ENCODE data around the gene SCNN1G.
"Not testable (repeated sequence)": the region's sequence is repeated elsewhere in the genome, so short reads cannot be mapped to it uniquely, and the experiment has no call there.

Gene SCNN1G

DNA sequence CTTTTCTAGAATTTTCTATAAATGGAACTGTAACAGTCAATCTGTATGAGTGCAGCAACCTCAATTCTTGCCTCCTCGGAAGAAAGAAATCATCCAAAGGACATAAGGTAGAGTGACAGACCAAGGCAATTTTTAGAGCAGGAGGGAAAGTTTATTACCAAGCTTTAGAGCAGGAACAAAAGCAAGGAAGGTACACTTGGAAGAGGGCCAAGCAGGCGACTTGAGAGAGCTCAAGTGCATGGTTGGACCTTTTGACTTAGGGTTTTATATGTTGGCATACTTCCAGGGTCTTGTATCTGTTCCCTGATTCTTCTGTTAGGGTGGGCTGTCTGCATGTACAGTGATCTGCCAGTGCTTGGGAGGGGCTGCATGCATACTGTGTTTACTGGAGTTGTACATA, 50.3 kb downstream of the SCNN1G start:
- no peak overlapping the region for H3K4me3 ChIP-seq (ENCODE audit: low read depth in 1 of 2, low read length in 2 of 2)
- no peak overlapping the region for H3K27ac ChIP-seq (ENCODE audit: low read length)
- H3K27me3 ChIP-seq (ENCODE audit: low read depth, low read length): no peaks in the 10 kb centered on the region
- no peaks in the 10 kb centered on the region for H3K9me3 ChIP-seq (ENCODE audit: control insufficient read depth in 1 of 2, low read length in 2 of 2)
- no peaks in the 10 kb centered on the region for H3K4me1 ChIP-seq (ENCODE audit: control insufficient read depth in 1 of 2, insufficient read depth in 2 of 2, low read length in 2 of 2)
- H3K36me3 ChIP-seq (ENCODE audit: control insufficient read depth in 1 of 2, insufficient read depth in 2 of 2, low read length in 2 of 2): no peaks in the 10 kb centered on the region

DNA sequence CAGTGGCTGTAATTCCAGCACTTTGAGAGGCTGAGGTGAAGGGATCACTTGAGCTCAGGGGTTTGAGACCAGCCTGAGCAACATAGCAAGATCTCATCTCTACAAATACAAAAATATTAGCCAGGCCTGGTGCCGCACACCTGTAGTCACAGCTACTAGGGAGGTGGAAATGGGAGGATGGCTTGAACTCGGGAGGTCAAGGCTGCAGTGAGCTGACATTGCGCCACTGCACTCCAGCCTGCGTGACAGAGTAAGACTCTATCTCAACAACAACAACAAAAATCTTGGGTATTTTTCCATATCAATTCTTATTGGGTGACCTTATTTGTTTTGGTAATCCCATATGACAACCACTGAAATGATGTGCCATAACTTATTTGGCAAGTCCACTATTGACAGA, 52.6 kb downstream of the SCNN1G start:
- H3K36me3 ChIP-seq (ENCODE audit: control insufficient read depth in 1 of 2, insufficient read depth in 2 of 2, low read length in 2 of 2): no peaks in the 10 kb centered on the region

DNA sequence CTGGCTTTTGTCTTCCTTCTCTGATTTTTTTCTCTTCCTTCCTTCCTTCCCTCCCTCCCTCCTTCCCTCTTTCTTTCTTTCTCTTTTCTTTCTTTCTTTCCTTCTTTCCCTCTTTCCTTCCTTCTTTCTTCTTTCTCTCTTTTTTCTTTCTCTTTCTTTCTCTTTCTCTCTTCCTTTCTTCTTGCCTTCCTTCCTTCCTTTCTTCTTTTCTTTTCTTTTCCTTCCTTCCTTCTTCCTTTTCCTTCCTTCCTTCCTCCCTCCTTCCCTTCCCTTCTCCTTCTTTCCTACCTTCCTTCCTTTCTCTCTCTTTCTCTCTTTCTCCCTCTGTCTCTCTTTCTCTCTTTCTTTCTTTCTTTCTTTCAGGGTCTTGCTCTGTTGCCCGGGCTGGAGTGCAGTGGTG, 54.4 kb downstream of the SCNN1G start:
- Histone ChIP-seq H3K27ac (ENCODE audit: low read length) (no peak overlapping the region), H3K36me3 (ENCODE audit: control insufficient read depth in 1 of 2, insufficient read depth in 2 of 2, low read length in 2 of 2) (no peaks in the 10 kb centered on the region), H3K27me3 (ENCODE audit: low read depth, low read length) (no peaks in the 10 kb centered on the region), H3K4me3 (ENCODE audit: low read depth in 1 of 2, low read length in 2 of 2) (no peak overlapping the region), H3K9me3 (ENCODE audit: control insufficient read depth in 1 of 2, low read length in 2 of 2) (no peaks in the 10 kb centered on the region), H3K4me1 (ENCODE audit: control insufficient read depth in 1 of 2, insufficient read depth in 2 of 2, low read length in 2 of 2) (no peaks in the 10 kb centered on the region)

More for the DNA sequence above, 52.6 kb downstream of the SCNN1G start:
- no peak overlapping the region for H3K4me3 ChIP-seq (ENCODE audit: low read depth in 1 of 2, low read length in 2 of 2)
- no peaks in the 10 kb centered on the region for H3K27me3 ChIP-seq (ENCODE audit: low read depth, low read length)
- H3K27ac ChIP-seq (ENCODE audit: low read length): no peak overlapping the region
- no peaks in the 10 kb centered on the region for H3K9me3 ChIP-seq (ENCODE audit: control insufficient read depth in 1 of 2, low read length in 2 of 2)
- no peaks in the 10 kb centered on the region for H3K4me1 ChIP-seq (ENCODE audit: control insufficient read depth in 1 of 2, insufficient read depth in 2 of 2, low read length in 2 of 2)

DNA sequence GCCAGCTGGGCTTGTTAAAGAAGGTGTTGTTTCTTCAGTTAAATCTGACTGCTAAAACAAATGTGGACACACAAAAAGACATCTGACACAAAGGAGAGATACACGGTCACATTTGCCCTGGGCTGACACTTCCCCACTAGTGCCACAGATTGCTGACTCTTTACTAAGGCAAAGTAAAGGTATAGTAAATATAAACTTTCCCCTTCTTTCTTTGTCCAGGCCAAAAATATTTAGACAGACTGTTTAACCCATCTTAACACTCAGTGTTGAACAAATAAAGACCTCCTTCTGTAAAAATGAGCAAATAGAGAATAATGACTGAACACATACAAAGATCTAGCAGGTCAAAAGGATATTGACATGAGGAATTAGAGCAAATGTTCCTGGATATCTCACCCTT, 58.4 kb downstream of the SCNN1G start:
- peaks cover 0 to 15% of the 10 kb centered on the region in 2 donors for H3K9me3 ChIP-seq (ENCODE audit: control insufficient read depth in 1 of 2, low read length in 2 of 2)
- no peaks in the 10 kb centered on the region for H3K27me3 ChIP-seq (ENCODE audit: low read depth, low read length)
- no peak overlapping the region for H3K4me3 ChIP-seq (ENCODE audit: low read depth in 1 of 2, low read length in 2 of 2)
- no peaks in the 10 kb centered on the region for H3K36me3 ChIP-seq (ENCODE audit: control insufficient read depth in 1 of 2, insufficient read depth in 2 of 2, low read length in 2 of 2)
- no peaks in the 10 kb centered on the region for H3K4me1 ChIP-seq (ENCODE audit: control insufficient read depth in 1 of 2, insufficient read depth in 2 of 2, low read length in 2 of 2)
- H3K27ac ChIP-seq (ENCODE audit: low read length): no peak overlapping the region

DNA sequence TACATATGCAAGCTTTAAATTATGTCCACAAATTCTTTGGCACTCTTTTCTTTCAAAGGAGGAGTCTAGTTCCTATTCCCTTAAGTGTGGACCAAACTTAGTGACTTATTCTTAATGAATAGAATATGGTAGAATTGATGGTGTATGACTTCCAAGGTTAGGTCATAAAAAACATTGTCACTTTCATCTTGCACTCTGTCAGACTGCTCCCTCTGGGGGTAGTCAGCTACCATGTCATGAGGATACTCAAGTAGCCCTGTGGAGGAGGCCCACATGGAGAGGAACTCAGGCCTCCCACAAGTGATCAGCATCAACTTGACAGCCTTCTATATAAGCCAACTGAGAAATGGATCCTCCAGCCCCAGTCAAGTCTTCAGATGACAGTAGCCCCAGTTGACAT, 61.6 kb downstream of the SCNN1G start:
- Histone ChIP-seq H3K36me3 (ENCODE audit: control insufficient read depth in 1 of 2, insufficient read depth in 2 of 2, low read length in 2 of 2) (no peaks in the 10 kb centered on the region), H3K27me3 (ENCODE audit: low read depth, low read length) (no peaks in the 10 kb centered on the region), H3K27ac (ENCODE audit: low read length) (no peak overlapping the region), H3K4me1 (ENCODE audit: control insufficient read depth in 1 of 2, insufficient read depth in 2 of 2, low read length in 2 of 2) (no peaks in the 10 kb centered on the region), H3K9me3 (ENCODE audit: control insufficient read depth in 1 of 2, low read length in 2 of 2) (peaks cover 0 to 15% of the 10 kb centered on the region in 2 donors), H3K4me3 (ENCODE audit: low read depth in 1 of 2, low read length in 2 of 2) (no peak overlapping the region)

DNA sequence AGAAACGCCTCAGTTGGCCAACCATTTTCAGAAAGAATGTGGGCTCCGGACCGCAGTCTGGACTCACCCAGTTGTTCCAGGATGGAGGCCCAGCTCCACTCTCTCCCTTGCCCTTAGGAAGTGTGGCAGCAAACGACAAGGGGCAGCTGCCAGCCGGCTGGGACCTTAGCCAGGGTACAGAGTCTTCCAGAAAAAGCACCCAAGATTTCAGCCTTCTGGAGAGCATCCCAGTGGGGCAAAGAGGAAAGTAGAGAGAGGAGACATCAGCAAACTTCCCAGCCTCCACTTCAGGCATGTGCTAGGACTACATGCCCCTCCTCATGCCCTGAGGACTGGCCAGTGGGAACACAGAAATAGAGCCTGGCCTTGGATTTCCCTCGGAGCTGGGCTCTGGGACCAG, 62.7 kb downstream of the SCNN1G start:
- H3K4me1 ChIP-seq (ENCODE audit: control insufficient read depth in 1 of 2, insufficient read depth in 2 of 2, low read length in 2 of 2): no peaks in the 10 kb centered on the region
- no peaks in the 10 kb centered on the region for H3K27me3 ChIP-seq (ENCODE audit: low read depth, low read length)
- peaks cover 0 to 20% of the 10 kb centered on the region in 2 donors for H3K9me3 ChIP-seq (ENCODE audit: control insufficient read depth in 1 of 2, low read length in 2 of 2)
- H3K27ac ChIP-seq (ENCODE audit: low read length): no peak overlapping the region
- H3K4me3 ChIP-seq (ENCODE audit: low read depth in 1 of 2, low read length in 2 of 2): no peak overlapping the region
- H3K36me3 ChIP-seq (ENCODE audit: control insufficient read depth in 1 of 2, insufficient read depth in 2 of 2, low read length in 2 of 2): no peaks in the 10 kb centered on the region

DNA sequence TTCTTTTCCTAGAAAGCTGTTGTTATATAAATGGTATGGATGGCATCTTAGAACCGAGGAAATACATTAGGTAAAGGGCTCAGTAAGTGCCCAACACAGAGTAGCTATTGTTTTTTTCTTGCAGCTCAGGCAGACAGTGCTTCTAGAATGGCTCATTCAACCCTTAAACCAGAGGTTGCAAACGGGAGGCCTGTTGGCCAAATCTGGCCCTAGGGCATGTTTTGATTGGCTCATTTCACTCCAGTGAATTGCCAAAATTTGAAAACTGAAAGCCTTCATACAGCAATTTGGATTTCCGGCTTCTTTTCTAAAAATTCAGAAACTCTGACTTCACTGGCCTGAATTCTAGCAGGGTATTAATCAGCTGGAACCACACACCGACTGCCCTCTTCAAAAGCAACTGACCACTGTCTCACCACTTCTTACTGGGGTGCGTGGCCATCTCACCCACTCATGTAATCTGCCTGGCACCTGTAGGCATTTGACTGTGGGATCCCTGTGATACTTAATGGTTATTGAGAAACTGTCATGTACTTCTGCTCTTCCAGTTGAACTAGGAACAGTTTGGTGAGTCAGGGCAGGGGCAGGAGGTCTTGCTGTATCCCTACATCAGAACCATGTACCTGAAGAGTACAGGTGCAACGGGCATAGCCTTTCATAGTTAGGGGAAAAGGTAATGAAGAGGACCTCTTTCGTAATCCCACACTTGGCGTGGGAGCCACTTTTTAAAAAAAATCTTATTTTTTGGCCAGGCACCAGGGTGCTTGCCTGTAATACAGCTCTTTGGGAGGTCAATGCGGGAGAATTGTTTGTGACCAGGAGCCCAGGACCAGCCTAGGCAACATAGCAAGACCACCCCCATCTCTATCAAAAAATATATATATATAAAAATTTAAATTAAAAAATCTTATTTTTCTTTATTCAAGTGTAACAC, 66.0 kb downstream of the SCNN1G start:
- H3K27ac ChIP-seq (ENCODE audit: low read length): no peak overlapping the region
- no peaks in the 10 kb centered on the region for H3K27me3 ChIP-seq (ENCODE audit: low read depth, low read length)
- no peak overlapping the region for H3K4me3 ChIP-seq (ENCODE audit: low read depth in 1 of 2, low read length in 2 of 2)
- H3K4me1 ChIP-seq (ENCODE audit: control insufficient read depth in 1 of 2, insufficient read depth in 2 of 2, low read length in 2 of 2): no peaks in the 10 kb centered on the region
- H3K36me3 ChIP-seq (ENCODE audit: control insufficient read depth in 1 of 2, insufficient read depth in 2 of 2, low read length in 2 of 2): no peaks in the 10 kb centered on the region
- peaks cover 0 to 17% of the 10 kb centered on the region in 2 donors for H3K9me3 ChIP-seq (ENCODE audit: control insufficient read depth in 1 of 2, low read length in 2 of 2)

DNA sequence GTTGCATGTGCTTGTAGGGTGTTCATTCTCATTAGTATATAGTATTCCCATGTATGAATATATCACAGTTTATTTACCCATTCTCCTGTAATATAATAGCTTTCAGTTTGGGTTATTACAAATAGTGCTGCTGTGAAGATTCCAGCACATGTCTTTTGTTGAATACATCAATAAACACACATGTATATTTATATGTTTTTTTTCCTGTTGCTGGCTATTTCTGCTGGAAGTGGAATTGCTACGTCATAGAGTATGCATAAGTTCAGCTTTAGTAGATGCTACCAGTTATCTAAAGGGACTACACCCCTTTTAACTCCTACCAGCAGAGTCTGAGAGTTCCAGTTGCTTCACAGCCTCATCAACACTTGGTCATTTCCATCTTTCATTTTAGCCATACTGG, 67.3 kb downstream of the SCNN1G start:
- Histone ChIP-seq H3K27me3 (ENCODE audit: low read depth, low read length) (no peaks in the 10 kb centered on the region), H3K4me3 (ENCODE audit: low read depth in 1 of 2, low read length in 2 of 2) (no peak overlapping the region), H3K27ac (ENCODE audit: low read length) (no peak overlapping the region), H3K4me1 (ENCODE audit: control insufficient read depth in 1 of 2, insufficient read depth in 2 of 2, low read length in 2 of 2) (no peaks in the 10 kb centered on the region), H3K9me3 (ENCODE audit: control insufficient read depth in 1 of 2, low read length in 2 of 2) (peaks cover 0 to 9% of the 10 kb centered on the region in 2 donors), H3K36me3 (ENCODE audit: control insufficient read depth in 1 of 2, insufficient read depth in 2 of 2, low read length in 2 of 2) (no peaks in the 10 kb centered on the region)

DNA sequence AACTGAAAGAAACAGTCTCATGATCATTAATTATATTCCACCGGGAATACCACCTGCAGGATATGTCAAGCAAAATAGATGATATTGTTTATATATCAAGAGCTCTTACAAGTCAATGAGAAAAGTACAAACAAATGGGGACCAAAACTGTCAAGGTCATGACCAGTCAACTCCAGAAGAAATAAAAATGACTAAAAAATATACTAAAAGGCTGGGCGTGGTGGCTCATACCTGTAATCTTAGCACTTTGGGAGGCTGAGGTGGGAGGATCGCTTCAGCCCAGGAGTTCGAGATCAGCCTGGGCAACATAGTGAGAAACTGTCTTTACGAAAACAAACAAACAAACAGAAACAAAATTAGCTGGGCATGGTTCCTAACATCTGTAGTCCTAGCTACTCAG, 69.8 kb downstream of the SCNN1G start:
- Histone ChIP-seq H3K4me1 (ENCODE audit: control insufficient read depth in 1 of 2, insufficient read depth in 2 of 2, low read length in 2 of 2) (no peaks in the 10 kb centered on the region), H3K27ac (ENCODE audit: low read length) (no peak overlapping the region), H3K27me3 (ENCODE audit: low read depth, low read length) (no peaks in the 10 kb centered on the region), H3K9me3 (ENCODE audit: control insufficient read depth in 1 of 2, low read length in 2 of 2) (peaks cover 0 to 4% of the 10 kb centered on the region in 2 donors), H3K4me3 (ENCODE audit: low read depth in 1 of 2, low read length in 2 of 2) (no peak overlapping the region), H3K36me3 (ENCODE audit: control insufficient read depth in 1 of 2, insufficient read depth in 2 of 2, low read length in 2 of 2) (no peaks in the 10 kb centered on the region)

DNA sequence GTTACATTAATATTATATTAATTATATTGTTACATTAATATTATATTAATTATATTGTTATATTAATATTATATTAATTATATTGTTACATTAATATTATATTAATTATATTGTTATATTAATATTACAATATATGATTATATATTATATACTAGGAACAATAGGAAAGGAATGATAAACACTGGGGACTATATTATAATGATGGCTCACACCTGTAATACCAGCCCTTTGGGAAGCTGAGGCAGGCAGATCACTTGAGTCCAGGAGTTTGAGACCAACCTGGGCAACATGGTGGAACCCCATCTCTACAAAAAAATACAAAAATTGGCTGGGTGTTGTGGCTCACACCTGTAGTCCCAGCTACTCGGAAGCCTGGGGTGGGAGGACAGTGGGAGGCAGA, 71.1 kb downstream of the SCNN1G start:
- H3K4me1 ChIP-seq (ENCODE audit: control insufficient read depth in 1 of 2, insufficient read depth in 2 of 2, low read length in 2 of 2); H3K9me3 ChIP-seq (ENCODE audit: control insufficient read depth in 1 of 2, low read length in 2 of 2); H3K4me3 ChIP-seq (ENCODE audit: low read depth in 1 of 2, low read length in 2 of 2); H3K36me3 ChIP-seq (ENCODE audit: control insufficient read depth in 1 of 2, insufficient read depth in 2 of 2, low read length in 2 of 2); H3K27ac ChIP-seq (ENCODE audit: low read length); H3K27me3 ChIP-seq (ENCODE audit: low read depth, low read length): not testable (repeated sequence)

DNA sequence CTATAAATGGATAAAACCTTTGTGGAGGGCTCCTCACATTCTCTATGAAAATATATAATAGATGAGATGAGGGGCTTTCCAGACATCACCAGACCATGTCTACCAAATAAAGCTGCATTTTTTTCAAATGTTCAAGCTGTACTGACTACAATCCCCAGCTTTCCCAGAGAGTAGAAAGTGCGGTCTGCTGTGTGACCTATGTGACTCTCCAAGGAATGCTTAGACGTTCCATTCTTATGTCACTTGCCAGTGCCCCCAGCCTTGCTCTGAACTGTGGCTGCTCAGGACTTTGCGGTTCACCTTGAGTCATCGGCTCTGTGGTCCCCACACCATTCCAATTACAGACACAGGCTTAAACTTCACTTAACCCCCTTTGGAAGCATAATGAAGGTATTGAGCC, 71.8 kb downstream of the SCNN1G start:
- Histone ChIP-seq H3K27ac (ENCODE audit: low read length) (no peak overlapping the region), H3K4me3 (ENCODE audit: low read depth in 1 of 2, low read length in 2 of 2) (no peak overlapping the region)

DNA sequence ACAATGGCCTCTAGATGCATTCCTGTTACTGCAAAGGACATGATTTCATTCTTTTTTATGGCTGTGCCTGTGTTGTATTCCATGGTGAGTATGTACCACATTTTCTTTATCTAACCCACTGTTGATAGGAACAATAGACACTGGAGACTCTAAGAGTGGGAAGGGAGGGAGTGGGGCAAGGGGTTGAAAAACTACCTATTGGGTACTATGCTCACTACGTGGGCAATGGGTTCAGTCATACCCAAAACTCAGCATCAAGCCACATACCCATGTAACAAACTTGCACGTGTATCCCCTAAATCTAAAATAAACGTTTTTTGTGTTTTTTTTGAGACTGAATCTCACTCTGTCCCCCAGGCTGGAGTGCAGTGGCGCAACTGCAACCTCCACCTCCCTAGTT, 72.5 kb downstream of the SCNN1G start:
- Histone ChIP-seq H3K4me1 (ENCODE audit: control insufficient read depth in 1 of 2, insufficient read depth in 2 of 2, low read length in 2 of 2) (no peaks in the 10 kb centered on the region), H3K4me3 (ENCODE audit: low read depth in 1 of 2, low read length in 2 of 2) (no peak overlapping the region), H3K27me3 (ENCODE audit: low read depth, low read length) (no peaks in the 10 kb centered on the region), H3K36me3 (ENCODE audit: control insufficient read depth in 1 of 2, insufficient read depth in 2 of 2, low read length in 2 of 2) (no peaks in the 10 kb centered on the region), H3K9me3 (ENCODE audit: control insufficient read depth in 1 of 2, low read length in 2 of 2) (peaks cover 0 to 6% of the 10 kb centered on the region in 2 donors), H3K27ac (ENCODE audit: low read length) (no peak overlapping the region)

More for the DNA sequence above, 71.8 kb downstream of the SCNN1G start:
- Histone ChIP-seq H3K4me1 (ENCODE audit: control insufficient read depth in 1 of 2, insufficient read depth in 2 of 2, low read length in 2 of 2) (no peaks in the 10 kb centered on the region), H3K27me3 (ENCODE audit: low read depth, low read length) (no peaks in the 10 kb centered on the region), H3K36me3 (ENCODE audit: control insufficient read depth in 1 of 2, insufficient read depth in 2 of 2, low read length in 2 of 2) (no peaks in the 10 kb centered on the region), H3K9me3 (ENCODE audit: control insufficient read depth in 1 of 2, low read length in 2 of 2) (peaks cover 0 to 10% of the 10 kb centered on the region in 2 donors)
